ENCODE measurements around the gene EIF2B2.

Gene EIF2B2

DNA sequence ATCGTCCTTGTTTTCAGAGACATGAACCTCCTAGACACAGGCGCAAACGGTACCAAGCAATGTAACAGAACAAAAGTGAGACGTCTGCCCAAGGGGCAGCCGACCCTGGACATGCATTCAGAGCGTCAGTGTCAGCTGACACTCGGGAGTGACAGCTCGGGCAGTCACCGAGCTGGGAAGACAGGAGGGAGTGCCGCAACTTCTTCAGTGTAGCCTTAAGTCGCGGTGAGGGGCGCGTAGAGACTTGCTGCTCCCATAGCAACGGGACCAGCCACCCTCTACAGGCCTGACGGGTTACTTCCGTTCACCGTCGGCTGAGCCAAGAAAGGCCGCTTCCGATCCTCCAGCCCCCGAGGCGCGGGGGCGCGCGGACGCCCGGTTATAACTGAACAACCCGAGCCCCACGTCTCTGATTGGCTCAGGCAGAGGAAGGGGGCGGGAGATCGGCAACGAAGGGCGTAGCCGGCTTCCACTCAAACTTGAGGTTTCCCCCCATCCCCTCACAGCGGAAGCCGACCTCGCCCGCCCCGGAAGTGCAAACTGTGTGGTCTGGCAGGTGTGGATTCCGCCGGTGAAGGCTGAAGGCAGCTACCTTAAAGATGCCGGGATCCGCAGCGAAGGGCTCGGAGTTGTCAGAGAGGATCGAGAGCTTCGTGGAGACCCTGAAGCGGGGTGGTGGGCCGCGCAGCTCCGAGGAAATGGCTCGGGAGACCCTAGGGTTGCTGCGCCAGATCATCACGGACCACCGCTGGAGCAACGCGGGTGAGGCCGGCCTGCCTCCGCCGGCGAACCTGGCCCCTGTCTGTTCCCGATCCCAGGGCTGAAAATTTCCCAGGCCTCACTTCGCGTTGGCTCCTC lies at the start of gene EIF2B2:
EIF2B2 (plus strand) TSS at position 530 of the 858 bp plus-strand sequence; CDS start at position 600, 70 bp downstream.
- peak within 1 kb of the TSS; percentile 30 to 89 (median 86) for H3K9ac ChIP-seq (ENCODE audit: low read length in 5 of 5)
- H3K9me3 ChIP-seq (ENCODE audit: control insufficient read depth in 5 of 5, low read length in 5 of 5), result peaks cover 0 to 3% (median 0%) of the 10 kb centered on the region in 5 donors
- H3K36me3 ChIP-seq (ENCODE audit: control insufficient read depth in 5 of 5, insufficient read depth in 5 of 5, low read length in 5 of 5), result peaks cover 14 to 26% (median 22%) of the 10 kb centered on the region in 5 donors
- peak within 1 kb of the TSS; percentile 87 for H3K27ac ChIP-seq (ENCODE audit: low read depth, low read length)
- no peaks in the 10 kb centered on the region for H3K27me3 ChIP-seq (ENCODE audit: control insufficient read depth in 5 of 5, insufficient read depth in 4 of 5, low read length in 5 of 5)
- H3K4me3 ChIP-seq (ENCODE audit: low read depth in 1 of 5, low read length in 5 of 5), result peak within 1 kb of the TSS; percentile 94 to 96 (median 95)
- H3K4me1 ChIP-seq (ENCODE audit: control insufficient read depth in 5 of 5, insufficient read depth in 5 of 5, low read length in 5 of 5), result peaks cover 8 to 25% (median 20%) of the 10 kb centered on the region in 5 donors

DNA sequence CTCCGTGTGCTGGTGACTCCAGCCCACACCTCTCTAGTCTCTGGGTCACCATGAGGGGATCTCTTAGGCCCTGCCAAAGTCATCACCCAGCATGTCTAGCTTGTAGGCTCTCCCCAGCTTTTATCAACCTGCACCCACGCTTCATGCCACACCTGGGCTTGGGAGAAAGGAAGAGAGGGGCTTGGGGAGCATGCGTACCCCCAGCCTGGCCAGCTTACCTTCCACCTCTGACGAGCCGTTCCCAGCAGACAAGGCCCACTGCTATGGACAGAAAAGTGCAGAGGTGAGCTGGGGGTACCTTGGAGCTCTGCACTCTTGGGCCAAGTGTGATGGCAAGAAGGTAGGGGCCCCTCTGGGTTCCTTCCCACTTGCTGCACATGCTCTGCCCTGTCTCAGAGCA lies 49.0 kb upstream of the EIF2B2 start:
- Histone ChIP-seq H3K9me3 (ENCODE audit: control insufficient read depth in 5 of 5, low read length in 5 of 5) (no peaks in the 10 kb centered on the region), H3K36me3 (ENCODE audit: control insufficient read depth in 5 of 5, insufficient read depth in 5 of 5, low read length in 5 of 5) (peaks cover 0 to 2% (median 0%) of the 10 kb centered on the region in 5 donors), H3K9ac (ENCODE audit: low read length in 5 of 5) (no peak overlapping the region), H3K4me1 (ENCODE audit: control insufficient read depth in 5 of 5, insufficient read depth in 5 of 5, low read length in 5 of 5) (peaks cover 2 to 33% (median 21%) of the 10 kb centered on the region in 5 donors), H3K27ac (ENCODE audit: low read depth, low read length) (no peak overlapping the region), H3K4me3 (ENCODE audit: low read depth in 1 of 5, low read length in 5 of 5) (peak overlapping the region in 2 of 5 donors; percentile 58 to 61), H3K27me3 (ENCODE audit: control insufficient read depth in 5 of 5, insufficient read depth in 4 of 5, low read length in 5 of 5) (peaks cover 0 to 19% (median 0%) of the 10 kb centered on the region in 5 donors)

DNA sequence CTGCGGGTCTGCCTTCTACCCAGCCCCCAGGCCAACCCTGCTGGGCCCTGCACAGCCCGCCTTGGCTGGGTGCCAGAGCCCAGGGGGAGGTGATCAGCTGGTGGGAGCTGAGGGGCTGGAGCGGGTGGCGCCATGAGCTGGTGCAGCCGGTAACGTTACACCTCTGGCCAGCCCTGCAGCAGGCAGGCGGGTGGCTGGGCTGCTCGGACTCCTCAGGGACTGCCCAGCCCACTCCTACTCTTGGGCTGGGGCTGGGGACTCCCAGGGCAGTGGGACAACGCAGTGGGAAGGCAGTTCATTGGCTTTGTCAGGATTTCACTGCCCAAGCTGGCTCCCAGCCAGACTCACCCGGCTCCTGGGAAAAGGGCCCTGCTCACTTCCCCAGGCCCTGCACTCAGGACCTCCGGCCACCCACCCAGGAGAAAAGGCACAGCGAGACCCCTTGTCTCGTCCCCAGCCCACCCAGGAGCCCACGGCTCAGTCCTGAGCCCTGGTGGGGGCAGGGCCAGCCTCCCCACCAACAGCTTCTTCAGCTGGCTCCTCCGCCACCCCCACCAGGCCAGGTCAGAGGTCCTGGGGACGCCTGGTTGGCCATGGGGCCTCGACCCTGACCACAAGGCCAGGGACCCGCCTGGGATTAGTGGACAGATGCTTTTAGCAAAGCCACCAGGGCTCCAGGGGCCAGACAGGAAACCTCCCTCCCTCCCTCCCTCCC lies 48.3 kb upstream of the EIF2B2 start:
- Histone ChIP-seq H3K27ac (ENCODE audit: low read depth, low read length) (no peak overlapping the region), H3K9ac (ENCODE audit: low read length in 5 of 5) (peak overlapping the region in 2 of 5 donors; percentile 14 to 39), H3K9me3 (ENCODE audit: control insufficient read depth in 5 of 5, low read length in 5 of 5) (no peaks in the 10 kb centered on the region), H3K36me3 (ENCODE audit: control insufficient read depth in 5 of 5, insufficient read depth in 5 of 5, low read length in 5 of 5) (no peaks in the 10 kb centered on the region), H3K27me3 (ENCODE audit: control insufficient read depth in 5 of 5, insufficient read depth in 4 of 5, low read length in 5 of 5) (peaks cover 0 to 16% (median 0%) of the 10 kb centered on the region in 5 donors), H3K4me3 (ENCODE audit: low read depth in 1 of 5, low read length in 5 of 5) (peak overlapping the region in 3 of 5 donors; percentile 55 to 61 (median 58)), H3K4me1 (ENCODE audit: control insufficient read depth in 5 of 5, insufficient read depth in 5 of 5, low read length in 5 of 5) (peaks cover 2 to 33% (median 21%) of the 10 kb centered on the region in 5 donors)

DNA sequence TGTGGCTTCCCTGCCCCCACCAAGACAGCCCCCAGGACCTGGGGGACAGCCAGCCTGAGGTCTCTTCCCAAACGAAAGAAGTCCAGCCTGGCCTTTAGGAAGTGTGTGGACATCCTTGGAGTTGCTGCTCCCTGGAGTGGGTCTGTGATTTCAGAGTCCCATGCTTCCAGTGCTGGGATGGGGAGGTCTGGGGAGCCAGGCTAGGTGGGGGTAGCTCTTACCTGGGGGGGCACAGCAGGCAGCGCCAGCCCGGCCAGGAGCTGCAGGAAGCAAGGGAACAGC lies 47.8 kb upstream of the EIF2B2 start:
- no peaks in the 10 kb centered on the region for H3K9me3 ChIP-seq (ENCODE audit: control insufficient read depth in 5 of 5, low read length in 5 of 5)
- peak overlapping the region in 2 of 5 donors; percentile 14 for H3K9ac ChIP-seq (ENCODE audit: low read length in 5 of 5)
- H3K4me1 ChIP-seq (ENCODE audit: control insufficient read depth in 5 of 5, insufficient read depth in 5 of 5, low read length in 5 of 5), result peaks cover 2 to 33% (median 21%) of the 10 kb centered on the region in 5 donors
- peaks cover 0 to 14% (median 0%) of the 10 kb centered on the region in 5 donors for H3K27me3 ChIP-seq (ENCODE audit: control insufficient read depth in 5 of 5, insufficient read depth in 4 of 5, low read length in 5 of 5)
- H3K36me3 ChIP-seq (ENCODE audit: control insufficient read depth in 5 of 5, insufficient read depth in 5 of 5, low read length in 5 of 5), result no peaks in the 10 kb centered on the region
- no peak overlapping the region for H3K27ac ChIP-seq (ENCODE audit: low read depth, low read length)
- peak overlapping the region in 4 of 5 donors; percentile 45 to 61 (median 56) for H3K4me3 ChIP-seq (ENCODE audit: low read depth in 1 of 5, low read length in 5 of 5)

DNA sequence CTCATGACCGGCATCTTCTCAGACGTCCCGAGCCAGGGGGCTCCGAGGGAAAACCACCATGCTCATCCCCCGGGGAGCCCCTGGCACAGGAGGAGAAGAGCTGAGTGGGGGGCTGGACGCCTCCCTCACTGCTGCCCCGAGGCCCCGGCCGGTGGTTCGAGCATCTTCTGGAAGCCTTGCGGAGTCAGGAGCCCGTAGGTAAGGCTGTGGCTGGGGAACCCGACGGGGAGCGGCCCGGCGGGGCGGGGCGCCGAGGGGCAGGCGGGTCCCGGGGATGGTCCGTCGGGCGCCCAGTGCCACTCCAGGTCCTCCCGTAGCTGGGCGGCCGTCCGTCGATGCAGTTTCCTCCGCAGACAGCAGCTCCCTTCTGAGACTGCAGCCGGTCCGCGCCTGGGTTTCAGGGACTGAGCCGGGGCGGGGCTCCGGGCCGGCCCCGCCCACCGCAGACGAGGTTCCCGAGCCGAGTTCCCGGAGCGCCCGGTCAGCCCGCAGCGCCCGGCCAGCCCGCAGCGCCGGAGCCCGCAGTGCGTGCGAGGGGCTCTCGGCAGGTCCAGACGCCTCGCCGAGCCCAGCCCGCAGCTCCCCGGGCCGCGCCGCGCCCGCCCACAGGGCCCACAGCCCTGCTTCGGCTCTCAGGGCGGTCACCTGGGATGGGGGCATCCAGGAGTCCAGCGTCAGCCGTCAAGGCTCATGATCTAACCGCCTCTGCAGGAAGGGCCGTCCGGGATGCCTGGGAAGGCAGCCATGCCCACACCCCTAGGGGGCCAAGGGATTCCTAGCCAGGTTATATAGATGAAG lies 47.3 kb upstream of the EIF2B2 start, which contains the start of gene PGF:
PGF (minus strand) TSS at position 369 of the 798 bp plus-strand sequence; CDS start at position 14, 355 bp downstream.
- Histone ChIP-seq H3K9ac (ENCODE audit: low read length in 5 of 5) (peak within 1 kb of the TSS in 3 of 5 donors; percentile 14 to 59 (median 14)), H3K36me3 (ENCODE audit: control insufficient read depth in 5 of 5, insufficient read depth in 5 of 5, low read length in 5 of 5) (no peaks in the 10 kb centered on the region), H3K4me3 (ENCODE audit: low read depth in 1 of 5, low read length in 5 of 5) (peak within 1 kb of the TSS in 4 of 5 donors; percentile 45 to 61 (median 56)), H3K9me3 (ENCODE audit: control insufficient read depth in 5 of 5, low read length in 5 of 5) (no peaks in the 10 kb centered on the region), H3K27ac (ENCODE audit: low read depth, low read length) (no peak within 1 kb of the TSS), H3K27me3 (ENCODE audit: control insufficient read depth in 5 of 5, insufficient read depth in 4 of 5, low read length in 5 of 5) (peaks cover 0 to 10% (median 0%) of the 10 kb centered on the region in 5 donors), H3K4me1 (ENCODE audit: control insufficient read depth in 5 of 5, insufficient read depth in 5 of 5, low read length in 5 of 5) (peaks cover 2 to 33% (median 21%) of the 10 kb centered on the region in 5 donors)

DNA sequence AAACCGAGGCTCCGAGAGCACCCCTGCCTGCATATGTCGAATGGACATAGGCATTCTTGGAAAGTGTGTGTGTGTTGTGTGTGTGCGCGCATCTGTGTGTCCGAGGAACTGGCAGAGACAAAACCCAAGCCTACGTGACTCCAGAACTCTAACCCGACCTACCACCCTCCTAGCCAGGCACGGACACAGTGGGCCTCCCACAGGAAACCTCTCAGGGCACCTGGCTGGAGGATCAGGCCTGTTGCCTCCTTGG lies 46.8 kb upstream of the EIF2B2 start:
- no peak overlapping the region for H3K27ac ChIP-seq (ENCODE audit: low read depth, low read length)
- H3K4me1 ChIP-seq (ENCODE audit: control insufficient read depth in 5 of 5, insufficient read depth in 5 of 5, low read length in 5 of 5), result peaks cover 3 to 33% (median 21%) of the 10 kb centered on the region in 5 donors
- no peak overlapping the region for H3K9ac ChIP-seq (ENCODE audit: low read length in 5 of 5)
- peaks cover 0 to 8% (median 0%) of the 10 kb centered on the region in 5 donors for H3K27me3 ChIP-seq (ENCODE audit: control insufficient read depth in 5 of 5, insufficient read depth in 4 of 5, low read length in 5 of 5)
- H3K4me3 ChIP-seq (ENCODE audit: low read depth in 1 of 5, low read length in 5 of 5), result peak overlapping the region in 3 of 5 donors; percentile 6 to 61 (median 58)
- no peaks in the 10 kb centered on the region for H3K9me3 ChIP-seq (ENCODE audit: control insufficient read depth in 5 of 5, low read length in 5 of 5)
- no peaks in the 10 kb centered on the region for H3K36me3 ChIP-seq (ENCODE audit: control insufficient read depth in 5 of 5, insufficient read depth in 5 of 5, low read length in 5 of 5)

DNA sequence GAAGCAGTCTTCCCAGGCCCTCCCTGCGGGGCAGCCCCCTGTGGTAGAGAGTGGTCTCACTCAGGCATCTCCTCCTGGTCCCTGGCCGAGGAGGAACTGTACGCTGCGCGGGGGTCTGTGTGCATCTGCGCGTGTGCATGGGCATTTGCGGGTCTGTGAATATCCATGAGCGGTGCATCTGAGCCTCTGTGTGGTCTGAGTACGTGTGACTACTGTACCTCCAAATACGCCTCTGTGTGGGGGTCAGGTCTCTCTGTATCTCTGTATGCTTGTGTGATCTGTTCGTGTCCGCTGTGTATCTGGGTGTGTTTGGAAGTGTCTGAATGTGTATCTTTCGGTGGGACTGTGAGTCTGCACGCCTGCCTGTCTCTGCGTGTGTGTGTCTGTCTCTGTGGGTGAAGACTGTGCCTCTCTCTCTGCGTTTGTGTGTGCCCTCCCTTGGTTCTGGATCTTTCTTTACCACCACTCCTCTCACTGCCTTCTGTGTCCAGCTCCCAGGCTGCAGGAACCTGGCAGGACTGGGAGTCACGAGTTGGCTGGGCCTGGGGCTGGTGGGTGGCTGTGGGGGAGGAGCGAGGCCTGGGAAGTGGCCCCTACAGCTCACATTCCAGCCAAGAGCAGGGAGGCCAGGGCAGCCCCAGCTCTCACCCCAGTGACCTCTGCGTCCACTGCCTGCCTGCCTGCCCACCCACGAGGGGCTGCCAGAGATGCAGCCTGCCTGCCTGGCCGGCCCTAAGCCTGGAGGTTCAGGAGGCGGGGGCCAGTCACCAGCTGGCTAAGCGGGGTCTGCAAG lies 46.2 kb upstream of the EIF2B2 start:
- Histone ChIP-seq H3K27ac (ENCODE audit: low read depth, low read length) (no peak overlapping the region), H3K4me3 (ENCODE audit: low read depth in 1 of 5, low read length in 5 of 5) (no peak overlapping the region), H3K4me1 (ENCODE audit: control insufficient read depth in 5 of 5, insufficient read depth in 5 of 5, low read length in 5 of 5) (peaks cover 3 to 30% (median 21%) of the 10 kb centered on the region in 5 donors), H3K27me3 (ENCODE audit: control insufficient read depth in 5 of 5, insufficient read depth in 4 of 5, low read length in 5 of 5) (peaks cover 0 to 6% (median 0%) of the 10 kb centered on the region in 5 donors), H3K36me3 (ENCODE audit: control insufficient read depth in 5 of 5, insufficient read depth in 5 of 5, low read length in 5 of 5) (no peaks in the 10 kb centered on the region), H3K9me3 (ENCODE audit: control insufficient read depth in 5 of 5, low read length in 5 of 5) (no peaks in the 10 kb centered on the region), H3K9ac (ENCODE audit: low read length in 5 of 5) (no peak overlapping the region)

DNA sequence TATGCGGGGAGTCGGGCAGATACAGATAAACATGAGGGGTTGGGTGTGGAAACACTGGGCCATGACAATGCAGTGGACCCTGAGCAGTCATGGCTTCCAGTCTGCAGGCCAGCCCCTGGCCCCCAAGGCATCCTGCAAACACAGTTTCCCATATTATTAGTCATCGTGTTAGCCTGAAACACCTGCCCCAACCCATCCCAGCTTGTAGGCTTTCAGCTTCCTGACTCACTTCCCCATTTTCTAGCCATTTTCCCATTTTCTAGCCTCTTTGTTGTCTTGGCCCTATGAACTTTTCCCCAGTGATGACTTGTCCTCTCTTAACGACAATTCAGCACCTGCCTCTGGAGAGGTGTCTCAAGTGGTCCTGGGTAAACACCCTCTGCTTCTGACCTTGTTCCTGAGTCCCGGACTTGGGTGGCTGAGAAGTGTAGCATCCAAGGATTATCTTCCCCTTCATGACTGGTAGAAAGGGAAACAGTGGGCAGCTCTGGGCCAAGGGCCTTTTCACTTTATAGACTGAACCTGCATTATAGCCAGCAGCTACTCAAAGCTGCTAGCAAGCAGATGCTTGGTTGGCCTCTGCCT lies 43.0 kb upstream of the EIF2B2 start:
- no peak overlapping the region for H3K9ac ChIP-seq (ENCODE audit: low read length in 5 of 5)
- no peaks in the 10 kb centered on the region for H3K9me3 ChIP-seq (ENCODE audit: control insufficient read depth in 5 of 5, low read length in 5 of 5)
- H3K4me1 ChIP-seq (ENCODE audit: control insufficient read depth in 5 of 5, insufficient read depth in 5 of 5, low read length in 5 of 5), result peaks cover 9 to 26% (median 18%) of the 10 kb centered on the region in 5 donors
- H3K4me3 ChIP-seq (ENCODE audit: low read depth in 1 of 5, low read length in 5 of 5), result no peak overlapping the region
- H3K36me3 ChIP-seq (ENCODE audit: control insufficient read depth in 5 of 5, insufficient read depth in 5 of 5, low read length in 5 of 5), result no peaks in the 10 kb centered on the region
- peaks cover 0 to 6% (median 0%) of the 10 kb centered on the region in 5 donors for H3K27me3 ChIP-seq (ENCODE audit: control insufficient read depth in 5 of 5, insufficient read depth in 4 of 5, low read length in 5 of 5)
- no peak overlapping the region for H3K27ac ChIP-seq (ENCODE audit: low read depth, low read length)

DNA sequence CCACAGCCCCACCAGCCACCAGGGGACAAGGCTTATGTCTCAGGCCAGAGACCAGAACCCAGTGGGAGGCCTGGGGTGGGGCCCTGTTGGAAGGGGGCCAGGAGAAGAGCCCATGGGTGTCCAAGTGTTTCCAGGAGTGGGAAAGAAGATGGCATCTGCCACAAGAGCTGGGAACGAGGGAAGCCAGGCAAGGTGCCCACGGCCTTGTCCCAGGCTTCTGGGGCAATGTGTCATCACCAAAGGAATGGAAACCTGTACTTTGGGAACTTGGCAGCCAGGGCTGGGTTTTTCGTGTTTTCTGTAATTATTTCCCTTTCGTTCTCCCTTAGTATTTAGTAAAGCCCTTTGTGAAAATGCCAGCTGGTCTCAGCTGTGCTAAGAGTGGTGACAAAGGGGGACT lies 42.0 kb upstream of the EIF2B2 start:
- H3K36me3 ChIP-seq (ENCODE audit: control insufficient read depth in 5 of 5, insufficient read depth in 5 of 5, low read length in 5 of 5), result no peaks in the 10 kb centered on the region

More for the DNA sequence above, 42.0 kb upstream of the EIF2B2 start:
- Histone ChIP-seq H3K27ac (ENCODE audit: low read depth, low read length) (no peak overlapping the region), H3K27me3 (ENCODE audit: control insufficient read depth in 5 of 5, insufficient read depth in 4 of 5, low read length in 5 of 5) (peaks cover 0 to 7% (median 0%) of the 10 kb centered on the region in 5 donors), H3K9ac (ENCODE audit: low read length in 5 of 5) (no peak overlapping the region), H3K4me1 (ENCODE audit: control insufficient read depth in 5 of 5, insufficient read depth in 5 of 5, low read length in 5 of 5) (peaks cover 7 to 19% (median 13%) of the 10 kb centered on the region in 5 donors), H3K9me3 (ENCODE audit: control insufficient read depth in 5 of 5, low read length in 5 of 5) (no peaks in the 10 kb centered on the region), H3K4me3 (ENCODE audit: low read depth in 1 of 5, low read length in 5 of 5) (no peak overlapping the region)
